HEK293 (cell line): ENCODE measurements around the gene DOK4.

Experiments
- CTCF ChIA-PET: fragments of 350-600 bp; formaldehyde crosslinking; extraction: SDS; loops from one replicate; lab custom pipeline; 2021; ENCODE audit warnings: antibody characterized with exemption; lab: Yijun Ruan, JAX
- POLR2A ChIA-PET: fragments of 300-600 bp; formaldehyde crosslinking; extraction: SDS; loops from one replicate; lab custom pipeline; 2020; ENCODE audit warnings: antibody characterized with exemption, inconsistent platforms; lab: Yijun Ruan, JAX
- H3K27ac ChIP-seq: fragments of 200-500 bp; sonication (Bioruptor generic); 2 replicates; pipeline ENCODE4 v1.5.1; 2014; ENCODE audit warnings: low read depth, low read length, control low read depth, inconsistent platforms; ENCODE audit errors: extremely low read depth
- H3K36me3 ChIP-seq, 2 experiments: fragments of 200-500 bp in 1 of 2; sonication (Bioruptor generic) in 1 of 2; 1 replicate in 1 of 2; 2 replicates in 1 of 2; pipeline ENCODE4 v1.5.1; 2014 to 2017; ENCODE audit warnings: inconsistent platforms in 2 of 2, low read length in 2 of 2; ENCODE audit not compliant: control insufficient read depth in 2 of 2, insufficient read depth in 1 of 2
- H3K4me1 ChIP-seq: fragments of 200-500 bp; sonication (Bioruptor generic); 2 replicates; pipeline ENCODE4 v1.5.1; 2014; ENCODE audit warnings: mild to moderate bottlenecking, low read length, inconsistent platforms; ENCODE audit not compliant: control insufficient read depth, insufficient read depth
- H3K4me3 ChIP-seq: 2 replicates; pipeline ENCODE4 v1.5.1; 2011; ENCODE audit warnings: low read depth, mild to moderate bottlenecking, control low read depth, low read length, moderate library complexity
- H3K9me3 ChIP-seq: fragments of 200-500 bp; sonication (Bioruptor generic); 2 replicates; pipeline ENCODE4 v1.5.1; 2014; ENCODE audit warnings: low read depth, low read length, inconsistent platforms; ENCODE audit not compliant: control insufficient read depth, insufficient read depth
- BCL6B ChIP-seq: fragments of 450-650 bp; formaldehyde crosslinking; IDR thresholded peaks from 2 replicates; pipeline ENCODE4 v1.5.1; 2017; ENCODE audit warnings: missing biosample characterization, missing genetic modification characterization
- GLIS1 ChIP-seq: fragments of 450-650 bp; formaldehyde crosslinking; IDR thresholded peaks from 2 replicates; pipeline ENCODE4 v1.5.1; 2016; ENCODE audit warnings: missing biosample characterization, missing genetic modification characterization
- HOXA7 ChIP-seq: sonication (generic); formaldehyde crosslinking; IDR thresholded peaks from 2 replicates; pipeline ENCODE4 v1.8.1; 2022; ENCODE audit warnings: missing genetic modification reagents, borderline replicate concordance
- HOXD13 ChIP-seq: sonication (generic); formaldehyde crosslinking; IDR thresholded peaks from 2 replicates; pipeline ENCODE4 v1.8.0; 2022; ENCODE audit warnings: missing genetic modification reagents, borderline replicate concordance
- PRDM2 ChIP-seq: fragments of 450-650 bp; formaldehyde crosslinking; IDR thresholded peaks from 2 replicates; pipeline ENCODE4 v1.5.1; 2016; ENCODE audit warnings: missing biosample characterization, missing genetic modification characterization, borderline replicate concordance
- ZBTB20 ChIP-seq: fragments of 450-650 bp; formaldehyde crosslinking; IDR thresholded peaks from 2 replicates; pipeline ENCODE4 v1.5.1; 2016; ENCODE audit warnings: missing biosample characterization, missing genetic modification characterization
- ZFP3 ChIP-seq: fragments of 450-650 bp; formaldehyde crosslinking; IDR thresholded peaks from 2 replicates; pipeline ENCODE4 v1.5.1; 2016; ENCODE audit warnings: low read depth, missing biosample characterization, missing genetic modification characterization
- ZIC2 ChIP-seq: fragments of 450-650 bp; formaldehyde crosslinking; IDR thresholded peaks from 2 replicates; pipeline ENCODE4 v1.5.1; 2016; ENCODE audit warnings: missing biosample characterization, missing genetic modification characterization
- ZNF302 ChIP-seq: fragments of 450-650 bp; formaldehyde crosslinking; IDR thresholded peaks from 2 replicates; pipeline ENCODE4 v1.5.1; 2016; ENCODE audit warnings: missing biosample characterization, missing genetic modification characterization, low read depth
- ZNF341 ChIP-seq: fragments of 450-650 bp; formaldehyde crosslinking; IDR thresholded peaks from 2 replicates; pipeline ENCODE4; 2016; ENCODE audit warnings: low read depth, missing biosample characterization, missing genetic modification characterization
- ZNF518A ChIP-seq: fragments of 450-650 bp; formaldehyde crosslinking; conservative IDR thresholded peaks from 2 replicates; pipeline ENCODE4 v1.5.1; 2016; ENCODE audit warnings: low read depth, missing biosample characterization, missing genetic modification characterization
- ZNF549 ChIP-seq: fragments of 450-650 bp; IDR thresholded peaks from 2 replicates; pipeline ENCODE4 v1.5.1; 2018; ENCODE audit warnings: missing biosample characterization, missing genetic modification characterization, mild to moderate bottlenecking, inconsistent platforms, moderate library complexity
- ZNF624 ChIP-seq: fragments of 450-650 bp; formaldehyde crosslinking; IDR thresholded peaks from 2 replicates; pipeline ENCODE4 v1.5.1; 2017; ENCODE audit warnings: missing biosample characterization, missing genetic modification characterization
- ZNF670 ChIP-seq: fragments of 450-650 bp; formaldehyde crosslinking; IDR thresholded peaks from 2 replicates; pipeline ENCODE4 v1.5.1; 2016; ENCODE audit warnings: missing biosample characterization, missing genetic modification characterization, low read depth
- ZNF776 ChIP-seq: fragments of 450-650 bp; formaldehyde crosslinking; IDR thresholded peaks from 2 replicates; pipeline ENCODE4 v1.5.0; 2017; ENCODE audit warnings: missing biosample characterization, missing genetic modification characterization, borderline replicate concordance
- TF ChIP-seq, protein P1 (sequence below): fragments of 450-650 bp; formaldehyde crosslinking; IDR thresholded peaks from 2 replicates; pipeline ENCODE4 v1.5.1; 2016; ENCODE audit warnings: missing biosample characterization, missing genetic modification characterization
- TF ChIP-seq, protein P2 (sequence below): fragments of 450-650 bp; formaldehyde crosslinking; IDR thresholded peaks from 2 replicates; pipeline ENCODE4 v1.5.1; 2017; ENCODE audit warnings: missing biosample characterization, missing genetic modification characterization
- TF ChIP-seq, protein P3 (sequence below): fragments of 450-650 bp; formaldehyde crosslinking; IDR thresholded peaks from 2 replicates; pipeline ENCODE4 v1.5.1; 2016; ENCODE audit warnings: missing biosample characterization, missing genetic modification characterization

DOK4 gene

DNA sequence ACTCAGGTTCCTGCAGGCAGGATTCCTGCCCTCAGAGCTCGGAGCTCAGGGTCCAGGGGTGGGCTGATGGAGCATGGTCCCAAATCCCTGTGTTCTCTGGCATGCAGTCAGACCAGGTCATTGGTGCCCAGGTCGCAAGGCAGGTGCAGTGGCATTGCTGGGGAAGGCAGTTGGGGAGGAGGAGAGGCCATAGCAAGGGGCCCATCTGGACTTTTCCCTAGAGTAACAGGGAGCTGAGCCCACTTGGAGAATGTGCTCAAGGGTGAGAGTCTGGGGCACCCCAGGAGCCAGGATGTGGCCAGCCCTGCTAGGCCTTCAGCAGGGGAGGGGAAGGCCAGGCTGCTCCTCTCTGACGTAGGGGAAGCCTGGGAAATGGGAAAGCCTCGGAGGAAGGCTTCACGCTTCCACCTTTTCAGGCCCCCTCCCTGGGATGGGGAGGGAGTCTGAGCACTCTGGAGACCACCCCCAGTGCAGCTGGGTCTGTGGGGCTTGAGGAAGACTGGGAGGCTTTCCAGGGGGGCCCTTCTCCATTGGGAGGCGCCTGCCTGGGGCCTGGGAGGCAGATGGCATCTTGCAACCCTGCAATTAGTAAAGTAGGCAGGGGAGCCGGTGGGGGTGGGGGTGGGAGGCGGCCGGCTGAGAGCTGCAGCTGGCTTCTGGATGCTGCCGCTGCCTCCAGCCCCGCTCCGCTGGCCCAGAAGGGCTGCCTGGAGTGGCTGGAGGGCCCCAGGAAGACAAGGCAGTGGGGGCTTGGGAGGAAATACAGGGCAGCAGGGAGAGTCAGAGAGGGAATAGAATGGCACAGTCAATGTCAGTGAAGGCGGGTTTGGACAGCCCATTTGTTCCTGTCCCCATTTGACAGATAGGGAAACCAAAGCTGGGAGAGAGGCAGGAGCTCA lies 21.1 kb upstream of the DOK4 start:
- H3K4me3 ChIP-seq, result no peak overlapping the region
- no peaks in the 10 kb centered on the region for H3K4me1 ChIP-seq
- no peaks in the 10 kb centered on the region for H3K9me3 ChIP-seq
- H3K27ac ChIP-seq, result no peak overlapping the region
- CTCF ChIA-PET, result interaction anchor here (0.7 to 4.5 kb wide), 3 partner anchors 12 to 90 kb away, joined by 3 to 16 read pairs (median 4); no protein-coding TSS in a partner anchor
- POLR2A ChIA-PET, result no interaction called here
- H3K36me3 ChIP-seq, result no peaks in the 10 kb centered on the region; a peak in 1 of 3 replicates
- TF ChIP-seq HOXA7 (CRISPR knock-in tag) (no peak), ZNF776 (tag by site-specific recombination) (no peak), ZNF549 (tag by site-specific recombination) (no peak), ZNF624 (tag by site-specific recombination) (no peak), ZNF518A (tag by site-specific recombination) (no peak), ZNF670 (tag by site-specific recombination) (no peak), PRDM2 (tag by site-specific recombination) (no peak), GLIS1 (tag by site-specific recombination) (peak; percentile 84), ZIC2 (peak; percentile 93), HOXD13 (CRISPR knock-in tag) (no peak), ZNF302 (no peak), ZFP3 (no peak), ZNF341 (tag by site-specific recombination) (no peak), BCL6B (tag by site-specific recombination) (no peak), ZBTB20 (tag by site-specific recombination) (no peak)
- TF ChIP-seq, protein P1, sequence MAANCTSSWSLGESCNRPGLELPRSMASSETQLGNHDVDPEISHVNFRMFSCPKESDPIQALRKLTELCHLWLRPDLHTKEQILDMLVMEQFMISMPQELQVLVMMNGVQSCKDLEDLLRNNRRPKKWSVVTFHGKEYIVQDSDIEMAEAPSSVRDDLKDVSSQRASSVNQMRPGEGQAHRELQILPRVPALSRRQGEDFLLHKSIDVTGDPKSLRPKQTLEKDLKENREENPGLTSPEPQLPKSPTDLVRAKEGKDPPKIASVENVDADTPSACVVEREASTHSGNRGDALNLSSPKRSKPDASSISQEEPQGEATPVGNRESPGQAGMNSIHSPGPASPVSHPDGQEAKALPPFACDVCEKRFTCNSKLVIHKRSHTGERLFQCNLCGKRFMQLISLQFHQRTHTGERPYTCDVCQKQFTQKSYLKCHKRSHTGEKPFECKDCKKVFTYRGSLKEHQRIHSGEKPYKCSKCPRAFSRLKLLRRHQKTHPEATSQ (tag by site-specific recombination), result no peak
- TF ChIP-seq, protein P2, sequence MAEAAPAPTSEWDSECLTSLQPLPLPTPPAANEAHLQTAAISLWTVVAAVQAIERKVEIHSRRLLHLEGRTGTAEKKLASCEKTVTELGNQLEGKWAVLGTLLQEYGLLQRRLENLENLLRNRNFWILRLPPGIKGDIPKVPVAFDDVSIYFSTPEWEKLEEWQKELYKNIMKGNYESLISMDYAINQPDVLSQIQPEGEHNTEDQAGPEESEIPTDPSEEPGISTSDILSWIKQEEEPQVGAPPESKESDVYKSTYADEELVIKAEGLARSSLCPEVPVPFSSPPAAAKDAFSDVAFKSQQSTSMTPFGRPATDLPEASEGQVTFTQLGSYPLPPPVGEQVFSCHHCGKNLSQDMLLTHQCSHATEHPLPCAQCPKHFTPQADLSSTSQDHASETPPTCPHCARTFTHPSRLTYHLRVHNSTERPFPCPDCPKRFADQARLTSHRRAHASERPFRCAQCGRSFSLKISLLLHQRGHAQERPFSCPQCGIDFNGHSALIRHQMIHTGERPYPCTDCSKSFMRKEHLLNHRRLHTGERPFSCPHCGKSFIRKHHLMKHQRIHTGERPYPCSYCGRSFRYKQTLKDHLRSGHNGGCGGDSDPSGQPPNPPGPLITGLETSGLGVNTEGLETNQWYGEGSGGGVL (tag by site-specific recombination), result no peak
- TF ChIP-seq, protein P3, sequence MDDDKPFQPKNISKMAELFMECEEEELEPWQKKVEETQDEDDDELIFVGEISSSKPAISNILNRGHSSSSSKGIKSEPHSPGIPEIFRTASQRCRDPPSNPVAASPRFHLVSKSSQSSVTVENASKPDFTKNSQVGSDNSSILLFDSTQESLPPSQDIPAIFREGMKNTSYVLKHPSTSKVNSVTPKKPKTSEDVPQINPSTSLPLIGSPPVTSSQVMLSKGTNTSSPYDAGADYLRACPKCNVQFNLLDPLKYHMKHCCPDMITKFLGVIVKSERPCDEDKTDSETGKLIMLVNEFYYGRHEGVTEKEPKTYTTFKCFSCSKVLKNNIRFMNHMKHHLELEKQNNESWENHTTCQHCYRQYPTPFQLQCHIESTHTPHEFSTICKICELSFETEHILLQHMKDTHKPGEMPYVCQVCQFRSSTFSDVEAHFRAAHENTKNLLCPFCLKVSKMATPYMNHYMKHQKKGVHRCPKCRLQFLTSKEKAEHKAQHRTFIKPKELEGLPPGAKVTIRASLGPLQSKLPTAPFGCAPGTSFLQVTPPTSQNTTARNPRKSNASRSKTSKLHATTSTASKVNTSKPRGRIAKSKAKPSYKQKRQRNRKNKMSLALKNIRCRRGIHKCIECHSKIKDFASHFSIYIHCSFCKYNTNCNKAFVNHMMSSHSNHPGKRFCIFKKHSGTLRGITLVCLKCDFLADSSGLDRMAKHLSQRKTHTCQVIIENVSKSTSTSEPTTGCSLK (tag by site-specific recombination), result no peak
